GM18907 (cell line): ENCODE measurements around the gene TCF4.
A peak's percentile ranks its signal among the peaks of the same experiment; 100 is the strongest.
"Not testable (repeated sequence)": the region's sequence is repeated elsewhere in the genome, so short reads cannot be mapped to it uniquely, and the experiment has no call there.

Experiments
- ATAC-seq: cut with Tn5 transposase; IDR thresholded peaks from one replicate; pipeline ENCODE4 v1.9.1; 2021; ENCODE audit warnings: mild to moderate bottlenecking, moderate library complexity; ENCODE audit not compliant: unreplicated experiment

The TCF4 gene

GRCh38 chr18:55477860-55478581 lies 110.0 kb downstream of the TCF4 start:
- peak; percentile 43 for ATAC-seq

GRCh38 chr18:55477499-55477859 lies 110.5 kb downstream of the TCF4 start:
- peak; percentile 89 for ATAC-seq

- ATAC-seq: no peak
Measured at GRCh38 chr18:55475916-55476315, 112.1 kb downstream of the TCF4 start.

GRCh38 chr18:55475467-55475866 lies 112.5 kb downstream of the TCF4 start:
- no peak for ATAC-seq

- ATAC-seq: no peak
Measured at GRCh38 chr18:55473560-55473959, 114.4 kb downstream of the TCF4 start.

- no peak for ATAC-seq
Measured at GRCh38 chr18:55473058-55473457, 114.9 kb downstream of the TCF4 start.

- ATAC-seq: no peak
Measured at GRCh38 chr18:55470826-55471225, 117.2 kb downstream of the TCF4 start.

GRCh38 chr18:55469134-55469533 lies 118.9 kb downstream of the TCF4 start:
- ATAC-seq: not testable (repeated sequence)

GRCh38 chr18:55466789-55467188 lies 121.2 kb downstream of the TCF4 start:
- ATAC-seq: no peak

GRCh38 chr18:55465313-55465712 lies 122.7 kb downstream of the TCF4 start:
- no peak for ATAC-seq

GRCh38 chr18:55464581-55464980 lies 123.4 kb downstream of the TCF4 start:
- no peak for ATAC-seq

- ATAC-seq: no peak
Measured at GRCh38 chr18:55462652-55463051, 125.3 kb downstream of the TCF4 start.

- no peak for ATAC-seq
Measured at GRCh38 chr18:55461848-55462247, 126.1 kb downstream of the TCF4 start.

- ATAC-seq: no peak
Measured at GRCh38 chr18:55458456-55459203, 129.4 kb downstream of the TCF4 start.

GRCh38 chr18:55457028-55457427 lies 131.0 kb downstream of the TCF4 start:
- peak; percentile 46 for ATAC-seq

- ATAC-seq: no peak
Measured at GRCh38 chr18:55455938-55456337, 132.1 kb downstream of the TCF4 start.

GRCh38 chr18:55453186-55453585 lies 134.8 kb downstream of the TCF4 start:
- ATAC-seq: no peak

- no peak for ATAC-seq
Measured at GRCh38 chr18:55452123-55452611, 135.8 kb downstream of the TCF4 start.

GRCh38 chr18:55449412-55450140 lies 138.4 kb downstream of the TCF4 start:
- no peak for ATAC-seq

GRCh38 chr18:55448420-55448819 lies 139.6 kb downstream of the TCF4 start:
- ATAC-seq: no peak

- no peak for ATAC-seq
Measured at GRCh38 chr18:55447672-55448018, 140.3 kb downstream of the TCF4 start.
